Ureter (tissue), 1 donor: ENCODE data around the gene PHKA1. TPM values are rescaled to one million over a fixed set of nuclear protein-coding genes. Genes with fewer than 3 reads are reported as not detected.
"Not testable (repeated sequence)": the region's sequence is repeated elsewhere in the genome, so short reads cannot be mapped to it uniquely, and the experiment has no call there.

Experiments used
- DNase-seq: peaks from one replicate; pipeline ENCODE4 v3.0.0-alpha.2; 2020; ENCODE audit warnings: low spot score
- total RNA-seq: library from RNA; stranded (reverse); gene quantifications from one replicate; pipeline ENCODE4 v1.2.4, GENCODE V29; 2023
- donor health status: DM: yes; HTN: yes; CAD: no.

The PHKA1 gene
- 9.4 TPM for total RNA-seq

DNA sequence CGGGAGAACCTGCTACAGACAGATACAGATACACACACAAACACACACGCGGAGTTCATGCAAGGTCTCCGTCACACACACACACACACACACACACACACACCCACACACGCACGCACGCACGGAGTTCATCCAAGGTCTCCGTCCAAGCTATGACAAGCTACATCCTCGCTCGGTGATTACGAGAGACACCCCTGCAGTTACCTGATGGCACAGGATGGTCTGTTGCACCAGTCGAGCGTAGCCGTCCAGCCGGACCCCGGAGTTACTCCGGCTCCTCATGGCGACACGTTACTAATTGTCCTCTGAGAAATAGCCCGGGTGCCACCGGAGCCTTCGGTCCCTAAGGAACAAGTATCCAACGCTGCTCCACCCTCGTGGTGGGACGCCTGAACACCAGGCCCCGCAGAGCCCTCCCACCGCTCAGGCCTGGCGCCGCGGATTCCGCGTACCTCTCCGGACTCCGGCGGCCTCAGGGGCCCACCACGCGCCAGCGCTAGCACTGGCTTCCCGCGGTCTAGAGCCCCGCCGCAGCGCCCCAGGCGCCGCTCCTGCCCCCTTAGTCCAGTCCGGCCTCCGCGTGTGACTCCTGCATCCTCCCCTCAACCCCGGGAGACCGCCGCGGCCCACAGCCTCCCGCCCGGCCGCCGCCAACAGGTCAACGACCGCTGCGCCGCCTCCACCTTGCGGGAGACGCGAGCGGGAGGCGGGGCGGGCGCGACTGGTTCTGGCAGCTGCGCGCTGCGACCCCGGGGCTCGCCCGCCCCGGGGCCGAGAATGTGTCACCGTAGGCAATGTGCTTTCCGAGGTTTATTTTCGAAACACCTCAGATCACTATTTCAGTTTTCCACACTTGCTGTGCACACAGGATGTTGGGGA is at the start of gene PHKA1:
TSS of gene PHKA1 (minus strand) at position 708 of the 879 bp plus-strand sequence. CDS start at position 282, 426 bp downstream.
- DNase-seq: peak; percentile 53

DNA sequence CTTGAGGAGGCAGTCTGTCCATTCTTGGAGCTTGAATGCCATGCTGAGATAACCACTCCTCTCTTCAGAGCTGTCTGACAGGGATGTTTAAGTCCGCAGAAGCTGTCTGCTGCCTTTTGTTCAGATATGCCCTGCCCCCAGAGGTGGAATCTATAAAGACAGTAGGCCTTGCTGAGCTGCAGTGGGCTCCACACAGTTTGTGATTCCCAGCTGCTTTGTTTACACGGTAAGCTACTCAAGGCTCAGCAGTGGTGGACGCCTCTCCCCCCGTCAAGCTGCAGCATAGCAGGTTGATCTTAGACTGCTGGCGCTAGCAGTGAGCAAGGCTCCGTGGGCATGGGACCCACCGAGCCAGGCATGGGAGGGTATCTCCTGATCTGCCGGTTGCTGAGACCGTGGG is 46.3 kb upstream of the PHKA1 start:
- not testable (repeated sequence) for DNase-seq

DNA sequence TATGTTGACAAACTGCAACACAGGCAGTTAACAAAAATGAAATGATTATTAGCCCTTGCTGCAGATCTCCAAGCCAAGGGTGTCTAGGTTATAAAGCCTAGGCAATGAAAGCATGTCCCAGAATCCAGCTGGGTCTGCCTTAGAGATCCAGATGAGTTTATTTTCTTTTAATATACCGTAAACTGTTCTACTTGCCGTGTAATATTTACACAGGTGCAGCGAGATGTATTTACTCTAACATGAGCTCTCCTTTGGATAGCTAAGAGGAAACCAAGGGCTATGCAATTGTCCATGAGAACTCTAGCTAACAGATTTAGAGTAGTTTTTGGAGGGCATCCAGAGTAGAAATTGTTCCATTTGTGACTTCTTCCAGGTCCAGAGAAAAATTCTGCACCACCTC is 34.4 kb upstream of the PHKA1 start:
- not testable (repeated sequence) for DNase-seq

DNA sequence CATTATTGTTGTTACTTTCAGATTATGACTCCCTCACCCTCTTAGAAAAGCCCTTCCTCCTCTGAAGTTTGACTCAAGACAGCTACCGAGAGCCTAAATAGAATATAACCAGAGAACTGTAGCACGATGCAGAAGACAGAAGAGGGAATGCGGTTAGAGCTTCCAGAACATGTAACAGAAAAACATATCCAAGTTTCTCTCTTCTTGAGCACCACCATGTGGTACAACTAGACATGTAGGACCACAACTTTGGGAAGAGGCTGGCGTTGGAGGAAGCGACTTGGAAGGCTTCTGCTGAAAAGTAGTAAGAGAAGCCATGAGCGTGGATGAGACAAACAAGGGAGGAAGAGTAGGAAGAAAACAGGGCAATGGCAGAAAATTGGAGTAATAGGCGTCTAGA is 31.4 kb upstream of the PHKA1 start:
- DNase-seq: not testable (repeated sequence)

DNA sequence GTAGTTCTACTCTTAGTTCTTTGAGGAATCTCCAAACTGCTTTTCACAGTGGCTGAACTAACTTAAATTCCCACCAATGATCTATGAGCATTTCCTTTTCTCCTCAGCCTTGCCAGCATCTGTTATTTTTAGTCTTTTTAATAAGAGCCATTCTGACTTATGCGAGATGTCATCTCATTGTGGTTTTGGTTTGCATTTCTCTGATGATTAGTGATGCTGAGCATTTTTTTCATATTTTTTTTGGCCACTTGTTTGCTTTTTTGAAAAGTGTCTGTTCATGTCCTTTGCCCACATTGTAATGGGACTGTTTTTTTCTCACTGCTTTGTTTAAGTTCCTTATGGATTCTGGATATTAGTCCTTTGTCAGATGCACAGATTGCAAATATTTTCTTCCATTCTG is 21.5 kb upstream of the PHKA1 start:
- DNase-seq: no peak

GRCh38 chrX:72733636-72734035 is 19.5 kb upstream of the PHKA1 start:
- DNase-seq: not testable (repeated sequence)

- DNase-seq: no peak
Measured at GRCh38 chrX:72727846-72728245, 13.7 kb upstream of the PHKA1 start.

DNA sequence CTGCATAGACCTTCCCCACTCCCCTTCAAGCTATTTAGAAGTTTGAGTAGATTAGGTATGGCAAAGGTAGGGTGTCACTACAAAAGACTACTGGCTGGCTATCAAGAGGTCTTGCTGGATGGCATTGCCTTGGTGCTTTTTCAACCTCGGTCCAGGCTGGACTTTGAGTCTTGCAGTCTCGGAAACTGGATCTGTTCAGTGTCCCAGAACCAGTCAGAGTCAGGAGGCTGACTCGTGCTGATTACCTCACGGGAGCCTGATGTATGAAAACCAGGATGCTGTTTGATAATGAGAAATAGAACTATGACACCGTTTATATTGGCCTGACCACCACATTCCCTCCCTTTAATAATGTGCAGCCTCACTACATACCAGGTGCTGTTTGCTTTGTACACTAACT is 2.7 kb upstream of the PHKA1 start:
- no peak for DNase-seq

- DNase-seq: no peak
Measured at GRCh38 chrX:72715546-72715945, 1.4 kb upstream of the PHKA1 start.

DNA sequence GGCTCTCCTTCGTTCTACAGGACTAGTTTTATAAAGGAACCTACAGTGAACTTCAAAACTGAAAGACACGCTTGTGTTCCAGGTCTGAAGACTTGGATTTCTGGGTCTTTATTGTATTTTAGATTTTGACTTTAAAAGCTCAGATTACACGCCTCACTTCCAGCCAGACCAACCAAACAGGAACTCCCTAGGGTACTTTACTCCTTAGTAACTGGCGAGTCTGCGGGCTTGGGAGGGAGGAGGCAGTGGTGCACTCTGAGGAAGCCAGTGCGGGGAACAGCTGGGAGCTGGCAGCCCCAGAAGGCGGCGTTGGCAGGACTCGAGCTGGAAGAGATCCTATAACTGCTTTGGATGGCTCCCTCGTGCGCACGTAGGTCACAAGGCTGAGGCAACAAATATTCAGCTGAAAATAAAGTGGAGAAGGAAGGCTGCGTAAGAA is 391 bp upstream of the PHKA1 start:
- peak; percentile 51 for DNase-seq

DNA sequence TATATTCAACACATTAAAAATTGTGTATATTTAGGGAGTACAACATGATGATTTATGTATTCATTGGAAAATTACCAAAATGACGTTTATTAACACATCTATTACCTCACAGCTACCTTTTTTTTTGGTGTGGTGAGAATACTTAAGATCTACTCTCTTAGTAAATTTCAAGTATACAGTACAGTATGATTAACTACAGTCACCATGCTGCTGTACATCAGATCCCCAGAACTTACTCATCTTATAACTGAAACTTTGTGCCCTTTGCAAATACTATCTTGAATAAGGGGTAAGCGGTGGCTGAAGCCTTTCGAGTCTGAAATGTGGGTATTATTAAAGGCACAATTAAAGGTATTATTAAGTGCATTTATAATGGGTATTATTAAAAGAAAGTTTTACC is 976 bp downstream of the PHKA1 start:
- no peak for DNase-seq

- DNase-seq: no peak
Measured at GRCh38 chrX:72712094-72712755, 1.9 kb downstream of the PHKA1 start.

GRCh38 chrX:72705814-72706213 is 8.3 kb downstream of the PHKA1 start:
- no peak for DNase-seq

GRCh38 chrX:72705111-72705510 is 9.0 kb downstream of the PHKA1 start:
- DNase-seq: no peak

GRCh38 chrX:72694170-72694569 is 19.9 kb downstream of the PHKA1 start:
- no peak for DNase-seq

GRCh38 chrX:72693477-72693876 is 20.6 kb downstream of the PHKA1 start:
- DNase-seq: no peak

- DNase-seq: no peak
Measured at GRCh38 chrX:72687396-72687795, 26.7 kb downstream of the PHKA1 start.

DNA sequence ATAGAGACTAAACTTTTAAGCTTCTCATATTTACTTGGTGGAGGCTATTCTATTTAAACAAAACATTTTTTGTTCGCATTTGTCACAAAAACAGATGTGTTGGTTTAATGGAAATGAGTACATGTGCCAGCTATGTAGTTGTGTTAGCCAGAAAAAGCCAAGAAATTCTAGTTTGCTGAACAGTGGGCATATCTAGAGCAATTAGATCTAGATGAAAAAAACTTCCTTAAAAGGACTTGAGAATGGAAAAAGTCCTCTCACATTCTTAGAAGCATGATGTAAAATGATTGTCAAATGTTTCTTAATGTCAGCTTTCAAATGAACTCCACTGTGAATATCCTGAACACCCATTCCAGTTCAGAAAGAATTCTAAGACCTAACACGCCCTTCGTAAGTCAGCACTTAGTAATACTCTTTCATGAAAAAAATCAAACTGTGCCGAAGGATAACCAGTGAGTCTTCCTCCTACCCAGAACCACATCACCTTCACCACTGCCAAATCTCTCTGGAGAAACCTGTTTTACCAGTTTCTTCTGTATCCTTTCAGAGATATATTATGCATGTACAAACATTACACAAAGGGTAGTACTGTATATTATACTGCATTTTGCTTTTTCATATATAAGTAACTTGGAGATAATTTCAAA is 28.2 kb downstream of the PHKA1 start:
- no peak for DNase-seq

GRCh38 chrX:72685018-72685417 is 29.1 kb downstream of the PHKA1 start:
- DNase-seq: no peak

DNA sequence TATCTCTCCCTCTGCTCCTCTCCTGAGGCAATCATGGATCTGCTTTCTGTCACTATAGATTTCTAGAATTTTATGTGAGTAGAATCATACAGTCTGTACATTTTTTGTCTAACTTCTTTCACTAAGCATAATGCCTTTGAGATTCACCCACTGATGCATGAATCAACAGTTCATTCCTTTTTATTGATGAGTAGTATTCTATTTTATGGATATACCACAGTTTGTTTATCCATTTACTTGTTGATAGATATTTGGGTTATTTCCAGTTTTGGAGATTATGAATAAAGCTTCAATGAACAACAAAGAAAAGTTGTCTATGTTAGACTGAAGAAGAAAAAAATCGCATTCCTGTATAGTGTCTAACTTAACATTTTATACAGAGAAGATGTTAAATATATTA is 30.5 kb downstream of the PHKA1 start:
- DNase-seq: no peak

GRCh38 chrX:72676465-72676864 is 37.6 kb downstream of the PHKA1 start:
- no peak for DNase-seq

DNA sequence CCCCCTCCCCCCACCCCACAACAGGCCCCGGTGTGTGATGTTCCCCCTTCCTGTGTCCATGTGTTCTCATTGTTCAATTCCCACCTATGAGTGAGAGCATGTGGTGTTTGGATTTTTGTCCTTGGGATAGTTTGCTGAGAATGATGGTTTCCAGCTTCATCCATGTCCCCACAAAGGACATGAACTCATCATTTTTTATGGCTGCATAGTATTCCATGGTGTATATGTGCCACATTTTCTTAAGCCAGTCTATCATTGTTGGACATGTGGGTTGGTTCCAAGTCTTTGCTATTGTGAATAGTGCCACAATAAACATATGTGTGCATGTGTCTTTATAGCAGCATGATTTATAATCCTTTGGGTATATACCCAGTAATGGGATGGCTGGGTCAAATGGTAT is 40.2 kb downstream of the PHKA1 start:
- not testable (repeated sequence) for DNase-seq

GRCh38 chrX:72669508-72669907 is 44.6 kb downstream of the PHKA1 start:
- DNase-seq: not testable (repeated sequence)
